Vagina (tissue), 2 donors: ENCODE results near the gene GNAQ. TPM values are rescaled to one million over a fixed set of nuclear protein-coding genes. Genes with fewer than 3 reads are reported as not detected.

Source experiments
- DNase-seq, 2 donors: peaks; one replicate each; pipeline ENCODE4 v3.0.0-alpha.2; 2017; ENCODE audit errors: extremely low spot score in 2 of 2
- H3K27ac ChIP-seq: fragments of 200-600 bp; sonication (generic); one replicate; pipeline ENCODE4 v1.5.1; 2019
- H3K27me3 ChIP-seq: fragments of 200-600 bp; sonication (generic); one replicate; pipeline ENCODE4 v1.5.1; 2019
- H3K36me3 ChIP-seq, 2 donors: fragments of 200-600 bp; sonication (generic); one replicate each; pipeline ENCODE4 v1.5.1; 2017 to 2019
- H3K4me1 ChIP-seq: fragments of 200-600 bp; sonication (generic); one replicate; pipeline ENCODE4 v1.5.1; 2019
- H3K4me3 ChIP-seq, 2 donors: fragments of 200-600 bp; sonication (generic); 1 replicate in 1 of 2; 2 replicates in 1 of 2; pipeline ENCODE4 v1.5.1; 2016 to 2019
- H3K9me3 ChIP-seq: fragments of 200-600 bp; sonication (generic); one replicate; pipeline ENCODE4 v1.5.1; 2019
- POLR2A ChIP-seq, 2 donors: fragments of 450-650 bp; IDR thresholded peaks; one replicate each; pipeline ENCODE4 v1.6.1; 2017; ENCODE audit warnings: antibody characterized with exemption in 2 of 2, mild to moderate bottlenecking in 2 of 2, moderate library complexity in 2 of 2
- POLR2AphosphoS5 ChIP-seq, 2 donors: sonication (generic); formaldehyde crosslinking; IDR thresholded peaks; one replicate each; pipeline ENCODE4 v1.9.0; 2017; ENCODE audit warnings: antibody characterized with exemption in 2 of 2, mild to moderate bottlenecking in 2 of 2, low read depth in 1 of 2; ENCODE audit not compliant: insufficient read depth in 1 of 2
- intact Hi-C: fragments of 100-400 bp; cut with DNase I; formaldehyde crosslinking; loops from one replicate; pipeline ENCODE4 v1.15.1; 2023
- total RNA-seq: library from RNA; depleted of rRNA; stranded (reverse); fragments of >200 nt; gene quantifications from one replicate; pipeline ENCODE4 v1.2.3, GENCODE V29; 2016
- TF ChIP-seq, protein P1 (sequence below), 3 experiments: fragments of 450-650 bp in 2 of 3; fragments of 200-600 bp in 1 of 3; sonication (generic) in 1 of 3; IDR thresholded peaks; one replicate each; pipeline ENCODE4 v1.5.1; 2017 to 2019; ENCODE audit warnings: antibody characterized with exemption in 3 of 3, mild to moderate bottlenecking in 2 of 3, moderate library complexity in 2 of 3

The GNAQ gene
- total RNA-seq, 1 donor from 2014 or later: 31.9 TPM

DNA sequence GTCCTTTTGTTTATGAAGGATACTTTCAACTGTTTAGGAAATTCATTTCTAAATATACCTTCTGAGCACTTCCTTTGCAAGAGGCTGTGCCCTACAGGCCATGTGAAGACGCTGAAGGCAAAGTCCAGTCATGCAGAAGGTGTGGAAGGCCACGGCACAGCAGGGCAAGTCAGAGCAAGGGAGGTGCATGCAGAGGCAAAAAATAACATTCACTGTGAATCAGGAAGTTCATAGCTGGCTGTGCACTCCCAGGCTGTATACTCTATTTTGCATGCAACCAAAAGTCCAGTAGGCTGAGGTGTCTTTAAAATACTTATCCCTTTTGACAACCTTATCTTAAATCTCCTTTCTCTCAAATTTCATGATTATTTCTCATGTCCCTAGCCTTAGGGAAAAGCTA, 50.3 kb downstream of the GNAQ start:
- Histone ChIP-seq H3K27me3 (no peaks in the 10 kb centered on the region), H3K36me3 (no peaks in the 10 kb centered on the region), H3K9me3 (no peaks in the 10 kb centered on the region), H3K4me3 (no peak overlapping the region), H3K27ac (no peak overlapping the region), H3K4me1 (peaks cover 61% of the 10 kb centered on the region)
- intact Hi-C loops: no loop called here
- DNase-seq: no peak
- peak in 1 of 2 donors; percentile 64 for TF ChIP-seq POLR2AphosphoS5 (IDR thresholded peaks at IDR 0.05; ENCODE audit: insufficient read depth in 1 of 2, low read depth in 1 of 2)
- TF ChIP-seq POLR2A (IDR thresholded peaks at IDR 0.05): no peak

DNA sequence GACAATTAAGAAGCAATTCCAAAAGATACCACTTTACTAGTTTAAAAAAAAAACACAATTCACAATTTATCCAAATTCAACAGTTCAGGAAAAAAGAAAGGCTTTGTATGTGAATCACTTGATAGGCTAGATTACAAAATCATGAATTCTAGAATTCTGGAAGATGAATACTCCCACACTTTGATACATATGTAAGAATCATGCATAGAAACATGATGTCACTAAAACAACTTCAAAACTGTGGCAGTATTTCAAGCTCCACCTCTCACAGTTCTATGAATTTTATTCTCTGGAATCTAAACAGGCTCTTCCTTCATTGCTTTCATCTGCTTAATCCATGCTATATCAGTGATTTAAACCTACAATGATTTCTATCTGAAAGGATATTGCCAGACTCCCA, 51.0 kb downstream of the GNAQ start:
- H3K27me3 ChIP-seq: no peaks in the 10 kb centered on the region
- DNase-seq: no peak
- no peak overlapping the region for H3K27ac ChIP-seq
- intact Hi-C loops: no loop called here
- H3K4me3 ChIP-seq: no peak overlapping the region
- H3K9me3 ChIP-seq: no peaks in the 10 kb centered on the region
- peaks cover 61% of the 10 kb centered on the region for H3K4me1 ChIP-seq
- no peak for TF ChIP-seq POLR2A (IDR thresholded peaks at IDR 0.05)
- no peak for TF ChIP-seq POLR2AphosphoS5 (IDR thresholded peaks at IDR 0.05; ENCODE audit: insufficient read depth in 1 of 2, low read depth in 1 of 2)
- TF ChIP-seq, protein P1, sequence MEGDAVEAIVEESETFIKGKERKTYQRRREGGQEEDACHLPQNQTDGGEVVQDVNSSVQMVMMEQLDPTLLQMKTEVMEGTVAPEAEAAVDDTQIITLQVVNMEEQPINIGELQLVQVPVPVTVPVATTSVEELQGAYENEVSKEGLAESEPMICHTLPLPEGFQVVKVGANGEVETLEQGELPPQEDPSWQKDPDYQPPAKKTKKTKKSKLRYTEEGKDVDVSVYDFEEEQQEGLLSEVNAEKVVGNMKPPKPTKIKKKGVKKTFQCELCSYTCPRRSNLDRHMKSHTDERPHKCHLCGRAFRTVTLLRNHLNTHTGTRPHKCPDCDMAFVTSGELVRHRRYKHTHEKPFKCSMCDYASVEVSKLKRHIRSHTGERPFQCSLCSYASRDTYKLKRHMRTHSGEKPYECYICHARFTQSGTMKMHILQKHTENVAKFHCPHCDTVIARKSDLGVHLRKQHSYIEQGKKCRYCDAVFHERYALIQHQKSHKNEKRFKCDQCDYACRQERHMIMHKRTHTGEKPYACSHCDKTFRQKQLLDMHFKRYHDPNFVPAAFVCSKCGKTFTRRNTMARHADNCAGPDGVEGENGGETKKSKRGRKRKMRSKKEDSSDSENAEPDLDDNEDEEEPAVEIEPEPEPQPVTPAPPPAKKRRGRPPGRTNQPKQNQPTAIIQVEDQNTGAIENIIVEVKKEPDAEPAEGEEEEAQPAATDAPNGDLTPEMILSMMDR (IDR thresholded peaks at IDR 0.05): no peak
- H3K36me3 ChIP-seq: no peaks in the 10 kb centered on the region

DNA sequence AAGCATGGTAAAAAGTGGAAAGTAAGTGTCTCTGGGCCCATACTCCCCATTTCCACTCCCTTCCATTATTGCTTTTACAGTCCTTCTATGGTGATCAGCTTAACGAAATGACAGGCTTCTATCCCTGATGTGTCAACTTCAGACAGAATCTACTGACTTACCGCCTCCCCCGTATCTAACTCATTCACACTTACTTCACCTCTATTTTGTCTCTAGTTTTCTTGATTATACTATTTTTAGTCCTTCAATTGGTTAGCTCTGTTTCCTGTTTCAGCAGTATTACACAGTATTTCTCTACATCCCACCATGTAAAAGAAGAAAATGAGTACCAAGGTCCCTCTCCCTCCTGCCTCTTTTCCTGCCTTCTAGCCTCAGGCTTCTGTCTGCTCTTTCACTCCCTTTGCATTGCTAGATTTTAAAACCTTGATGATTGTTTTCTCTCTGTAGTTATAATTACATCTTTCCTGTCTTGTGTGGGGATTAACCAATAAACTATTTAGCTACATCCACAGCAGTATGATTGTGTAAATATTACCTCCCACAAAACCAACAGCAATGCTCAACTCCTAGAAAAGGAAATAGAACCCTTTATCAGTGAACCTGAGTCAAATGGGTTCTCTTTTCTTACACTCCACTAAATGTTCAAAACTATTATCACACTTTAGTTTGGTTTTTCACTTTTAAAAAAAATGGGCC, 53.4 kb downstream of the GNAQ start:
- TF ChIP-seq, protein P1 (IDR thresholded peaks at IDR 0.05): no peak
- TF ChIP-seq POLR2A (IDR thresholded peaks at IDR 0.05): no peak
- no peak for TF ChIP-seq POLR2AphosphoS5 (IDR thresholded peaks at IDR 0.05; ENCODE audit: insufficient read depth in 1 of 2, low read depth in 1 of 2)
- intact Hi-C loops: loop anchor here (10.0 kb wide), 1 partner anchor 57 kb away; the partner anchor contains the start of gene GNAQ
- Histone ChIP-seq H3K4me1 (peaks cover 76% of the 10 kb centered on the region), H3K27me3 (no peaks in the 10 kb centered on the region), H3K9me3 (no peaks in the 10 kb centered on the region), H3K27ac (no peak overlapping the region), H3K36me3 (no peaks in the 10 kb centered on the region), H3K4me3 (no peak overlapping the region)
- no peak for DNase-seq

DNA sequence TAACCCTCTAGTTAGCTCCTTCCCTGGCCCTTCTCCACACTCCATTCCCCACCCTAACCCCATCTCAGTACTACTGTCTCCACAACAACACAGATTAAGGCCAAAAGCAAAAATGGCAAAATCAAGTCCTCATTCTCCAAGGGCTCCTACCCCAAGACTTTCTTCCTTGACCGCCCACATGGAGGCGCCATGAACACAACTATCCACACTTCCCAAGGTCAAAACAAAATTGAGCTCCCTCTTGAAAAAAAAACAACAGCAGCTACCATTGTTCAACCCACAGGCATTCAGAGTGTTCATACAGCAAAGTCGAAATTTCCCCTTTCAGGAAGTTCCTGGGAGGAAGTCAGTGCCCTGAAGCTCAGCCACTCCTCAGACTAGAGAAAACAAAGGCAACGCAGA, 54.4 kb downstream of the GNAQ start:
- TF ChIP-seq POLR2AphosphoS5 (IDR thresholded peaks at IDR 0.05; ENCODE audit: insufficient read depth in 1 of 2, low read depth in 1 of 2) (peak in 1 of 2 donors; percentile 57), POLR2A (IDR thresholded peaks at IDR 0.05) (no peak)
- TF ChIP-seq, protein P1 (IDR thresholded peaks at IDR 0.05): peak; percentile 4 to 16 (median 11)
- H3K9me3 ChIP-seq: no peaks in the 10 kb centered on the region
- no peak for DNase-seq
- H3K27ac ChIP-seq: no peak overlapping the region
- H3K27me3 ChIP-seq: no peaks in the 10 kb centered on the region
- intact Hi-C loops: loop anchor here (10.0 kb wide), 1 partner anchor 58 kb away; the partner anchor contains the start of gene GNAQ
- H3K4me3 ChIP-seq: no peak overlapping the region
- peaks cover 67% of the 10 kb centered on the region for H3K4me1 ChIP-seq
- no peaks in the 10 kb centered on the region for H3K36me3 ChIP-seq

DNA sequence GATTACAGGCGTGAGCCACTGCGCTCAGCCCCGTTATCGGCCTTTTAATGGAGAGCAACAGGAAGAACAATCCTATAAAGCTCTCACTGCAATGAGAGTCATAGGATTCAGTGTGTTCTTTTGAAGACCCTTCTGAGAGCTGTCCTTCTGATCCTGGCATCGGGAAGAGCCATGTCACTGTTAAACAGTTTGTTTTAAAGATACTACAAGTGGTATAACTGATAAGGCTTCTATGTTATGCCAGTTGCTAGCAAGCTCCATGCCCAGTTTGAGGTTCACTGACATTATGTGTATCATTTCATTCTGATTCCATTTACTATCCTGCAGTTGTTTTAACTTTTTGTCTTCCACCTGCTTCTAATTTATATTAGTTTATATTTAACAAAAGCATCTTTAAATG, 55.8 kb downstream of the GNAQ start:
- H3K4me1 ChIP-seq: peaks cover 53% of the 10 kb centered on the region
- H3K27me3 ChIP-seq: no peaks in the 10 kb centered on the region
- H3K36me3 ChIP-seq: no peaks in the 10 kb centered on the region
- no peak overlapping the region for H3K27ac ChIP-seq
- no peak for DNase-seq
- no peak overlapping the region for H3K4me3 ChIP-seq
- intact Hi-C loops: loop anchor here (10.0 kb wide), 1 partner anchor 59 kb away; the partner anchor contains the start of gene GNAQ
- H3K9me3 ChIP-seq: no peaks in the 10 kb centered on the region
- no peak for TF ChIP-seq POLR2AphosphoS5 (IDR thresholded peaks at IDR 0.05; ENCODE audit: insufficient read depth in 1 of 2, low read depth in 1 of 2)
- TF ChIP-seq POLR2A (IDR thresholded peaks at IDR 0.05): no peak
- TF ChIP-seq, protein P1 (IDR thresholded peaks at IDR 0.05): no peak
